HL-60 (cell line): ENCODE measurements around the gene PPL.

ENCODE experiments used
- DNase-seq, 2 experiments: peaks; one replicate each; pipeline ENCODE4 v3.0.0-alpha.2; 2010 to 2020; ENCODE audit warnings: low read depth in 1 of 2, low spot score in 1 of 2
- H3K27ac ChIP-seq: fragments of 250-450 bp; sonication (Bioruptor Pico); replicated peaks from 2 replicates; pipeline ENCODE4 v1.5.1; 2020; ENCODE audit warnings: mild to moderate bottlenecking, moderate library complexity
- H3K27me3 ChIP-seq: fragments of 250-450 bp; sonication (Bioruptor Pico); 2 replicates; pipeline ENCODE4 v1.5.1; 2021; ENCODE audit warnings: mild to moderate bottlenecking, moderate library complexity; ENCODE audit not compliant: insufficient read depth, poor library complexity, severe bottlenecking
- H3K4me3 ChIP-seq: replicated peaks from 2 replicates; pipeline ENCODE4 v1.5.1; 2011; ENCODE audit warnings: mild to moderate bottlenecking, control low read depth, low read length; ENCODE audit not compliant: insufficient read depth
- GABPA ChIP-seq: IDR thresholded peaks from 2 replicates; pipeline ENCODE4 v1.6.1; 2012; ENCODE audit warnings: low read depth
- POLR2AphosphoS5 ChIP-seq: IDR thresholded peaks from 2 replicates; pipeline ENCODE4 v1.6.1; 2012; ENCODE audit warnings: low read depth
- SPI1 ChIP-seq: IDR thresholded peaks from 2 replicates; pipeline ENCODE4 v1.6.1; 2012; ENCODE audit warnings: low read depth, mild to moderate bottlenecking, borderline replicate concordance
- TF ChIP-seq, protein P1 (sequence below): IDR thresholded peaks from one replicate; pipeline ENCODE4 v1.5.1; 2011; ENCODE audit warnings: low read length, control low read depth, inconsistent platforms; ENCODE audit not compliant: insufficient read depth
- TF ChIP-seq, protein P2 (sequence below): IDR thresholded peaks from 2 replicates; pipeline ENCODE4 v1.6.1; 2012; ENCODE audit warnings: low read depth; ENCODE audit not compliant: insufficient replicate concordance

Gene PPL

DNA sequence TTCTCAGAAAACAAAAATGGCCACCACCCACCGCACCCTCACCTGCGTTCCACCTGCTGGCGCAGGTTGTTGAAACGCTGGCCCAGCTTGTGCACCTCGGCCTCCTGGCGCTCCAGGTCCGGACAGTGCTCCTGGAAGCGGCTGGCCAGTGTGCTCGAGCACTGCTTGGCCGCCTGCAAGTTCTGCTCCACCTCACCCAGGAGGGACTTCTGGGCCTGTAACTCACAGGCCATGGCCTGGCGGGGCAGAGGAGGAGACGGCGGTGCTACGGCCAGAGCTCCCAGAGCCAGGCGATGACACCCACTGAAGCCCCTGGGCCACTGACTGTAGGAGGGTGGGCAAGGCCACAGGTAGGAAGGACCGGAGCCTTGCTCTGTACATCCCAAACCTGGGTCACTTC lies 46.3 kb downstream of the PPL start:
- no peak overlapping the region for H3K27ac ChIP-seq
- TF ChIP-seq GABPA: no peak
- TF ChIP-seq, protein P1, sequence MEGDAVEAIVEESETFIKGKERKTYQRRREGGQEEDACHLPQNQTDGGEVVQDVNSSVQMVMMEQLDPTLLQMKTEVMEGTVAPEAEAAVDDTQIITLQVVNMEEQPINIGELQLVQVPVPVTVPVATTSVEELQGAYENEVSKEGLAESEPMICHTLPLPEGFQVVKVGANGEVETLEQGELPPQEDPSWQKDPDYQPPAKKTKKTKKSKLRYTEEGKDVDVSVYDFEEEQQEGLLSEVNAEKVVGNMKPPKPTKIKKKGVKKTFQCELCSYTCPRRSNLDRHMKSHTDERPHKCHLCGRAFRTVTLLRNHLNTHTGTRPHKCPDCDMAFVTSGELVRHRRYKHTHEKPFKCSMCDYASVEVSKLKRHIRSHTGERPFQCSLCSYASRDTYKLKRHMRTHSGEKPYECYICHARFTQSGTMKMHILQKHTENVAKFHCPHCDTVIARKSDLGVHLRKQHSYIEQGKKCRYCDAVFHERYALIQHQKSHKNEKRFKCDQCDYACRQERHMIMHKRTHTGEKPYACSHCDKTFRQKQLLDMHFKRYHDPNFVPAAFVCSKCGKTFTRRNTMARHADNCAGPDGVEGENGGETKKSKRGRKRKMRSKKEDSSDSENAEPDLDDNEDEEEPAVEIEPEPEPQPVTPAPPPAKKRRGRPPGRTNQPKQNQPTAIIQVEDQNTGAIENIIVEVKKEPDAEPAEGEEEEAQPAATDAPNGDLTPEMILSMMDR: no peak
- TF ChIP-seq SPI1: no peak
- no peak for TF ChIP-seq POLR2AphosphoS5
- TF ChIP-seq, protein P2, sequence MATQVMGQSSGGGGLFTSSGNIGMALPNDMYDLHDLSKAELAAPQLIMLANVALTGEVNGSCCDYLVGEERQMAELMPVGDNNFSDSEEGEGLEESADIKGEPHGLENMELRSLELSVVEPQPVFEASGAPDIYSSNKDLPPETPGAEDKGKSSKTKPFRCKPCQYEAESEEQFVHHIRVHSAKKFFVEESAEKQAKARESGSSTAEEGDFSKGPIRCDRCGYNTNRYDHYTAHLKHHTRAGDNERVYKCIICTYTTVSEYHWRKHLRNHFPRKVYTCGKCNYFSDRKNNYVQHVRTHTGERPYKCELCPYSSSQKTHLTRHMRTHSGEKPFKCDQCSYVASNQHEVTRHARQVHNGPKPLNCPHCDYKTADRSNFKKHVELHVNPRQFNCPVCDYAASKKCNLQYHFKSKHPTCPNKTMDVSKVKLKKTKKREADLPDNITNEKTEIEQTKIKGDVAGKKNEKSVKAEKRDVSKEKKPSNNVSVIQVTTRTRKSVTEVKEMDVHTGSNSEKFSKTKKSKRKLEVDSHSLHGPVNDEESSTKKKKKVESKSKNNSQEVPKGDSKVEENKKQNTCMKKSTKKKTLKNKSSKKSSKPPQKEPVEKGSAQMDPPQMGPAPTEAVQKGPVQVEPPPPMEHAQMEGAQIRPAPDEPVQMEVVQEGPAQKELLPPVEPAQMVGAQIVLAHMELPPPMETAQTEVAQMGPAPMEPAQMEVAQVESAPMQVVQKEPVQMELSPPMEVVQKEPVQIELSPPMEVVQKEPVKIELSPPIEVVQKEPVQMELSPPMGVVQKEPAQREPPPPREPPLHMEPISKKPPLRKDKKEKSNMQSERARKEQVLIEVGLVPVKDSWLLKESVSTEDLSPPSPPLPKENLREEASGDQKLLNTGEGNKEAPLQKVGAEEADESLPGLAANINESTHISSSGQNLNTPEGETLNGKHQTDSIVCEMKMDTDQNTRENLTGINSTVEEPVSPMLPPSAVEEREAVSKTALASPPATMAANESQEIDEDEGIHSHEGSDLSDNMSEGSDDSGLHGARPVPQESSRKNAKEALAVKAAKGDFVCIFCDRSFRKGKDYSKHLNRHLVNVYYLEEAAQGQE: no peak

DNA sequence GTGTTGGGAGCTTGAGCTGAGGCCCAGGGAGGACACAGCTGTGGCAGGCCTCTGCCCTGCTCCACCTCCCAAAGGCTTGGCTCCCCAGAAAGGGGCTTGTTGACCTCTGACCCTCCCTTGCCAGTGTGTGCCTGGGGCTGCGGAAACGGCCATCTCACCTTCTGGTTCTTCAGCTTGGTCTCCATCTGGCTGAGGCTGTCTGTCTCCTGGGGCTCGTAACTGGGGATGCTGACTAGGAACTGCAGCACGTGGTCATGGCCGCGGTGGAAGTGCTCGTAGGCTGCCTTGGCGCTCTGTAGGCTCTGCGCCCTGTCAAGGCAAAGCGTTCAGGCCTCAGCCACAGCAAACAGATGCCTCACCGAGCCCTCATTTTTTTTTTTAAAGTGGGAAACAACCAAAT lies 46.9 kb downstream of the PPL start:
- no peak overlapping the region for H3K27ac ChIP-seq
- no peak for DNase-seq

More for the DNA sequence above, 46.3 kb downstream of the PPL start:
- Histone ChIP-seq H3K27me3 (no peaks in the 10 kb centered on the region), H3K4me3 (no peak overlapping the region)
- DNase-seq: no peak

DNA sequence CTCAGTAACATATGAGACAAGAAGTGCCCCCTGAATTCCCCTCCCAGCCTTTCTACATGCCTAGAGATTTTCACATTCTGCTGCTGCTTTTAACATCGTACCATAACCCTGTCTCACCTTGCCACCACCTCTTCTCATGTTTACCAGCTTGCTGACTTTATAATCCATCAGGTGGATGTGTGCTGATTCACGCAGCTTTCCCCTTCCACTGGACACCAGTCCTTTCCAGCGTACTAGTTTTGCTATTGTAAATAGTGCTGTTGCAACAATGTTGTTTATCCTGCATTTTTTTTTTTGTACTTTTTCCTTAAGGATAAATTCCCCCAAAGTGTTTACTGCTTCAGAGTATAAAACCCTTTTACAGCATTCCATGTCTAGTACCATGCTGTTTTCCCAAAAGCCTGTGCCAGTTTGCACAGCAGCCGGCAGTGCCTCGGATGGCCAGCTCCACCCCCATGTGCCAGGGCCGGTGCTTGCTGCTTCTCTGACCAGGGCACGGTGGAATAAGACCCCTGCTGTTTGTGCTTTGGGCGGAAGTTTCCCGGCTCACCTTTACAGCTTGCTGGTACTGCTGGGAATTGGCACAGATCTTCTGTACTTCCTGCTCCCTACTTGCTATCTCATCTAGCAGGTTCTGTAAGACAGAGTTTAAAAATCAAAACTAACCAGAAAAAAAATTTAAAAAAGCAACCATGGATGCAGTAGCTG lies 48.4 kb downstream of the PPL start:
- TF ChIP-seq POLR2AphosphoS5 (no peak), SPI1 (no peak), GABPA (no peak)
- TF ChIP-seq, protein P1: no peak
- TF ChIP-seq, protein P2: no peak
- Histone ChIP-seq H3K27ac (no peak overlapping the region), H3K27me3 (no peaks in the 10 kb centered on the region), H3K4me3 (no peak overlapping the region)
- no peak for DNase-seq

More for the DNA sequence above, 46.9 kb downstream of the PPL start:
- H3K27me3 ChIP-seq: no peaks in the 10 kb centered on the region
- H3K4me3 ChIP-seq: no peak overlapping the region
- no peak for TF ChIP-seq GABPA
- TF ChIP-seq, protein P1: no peak

DNA sequence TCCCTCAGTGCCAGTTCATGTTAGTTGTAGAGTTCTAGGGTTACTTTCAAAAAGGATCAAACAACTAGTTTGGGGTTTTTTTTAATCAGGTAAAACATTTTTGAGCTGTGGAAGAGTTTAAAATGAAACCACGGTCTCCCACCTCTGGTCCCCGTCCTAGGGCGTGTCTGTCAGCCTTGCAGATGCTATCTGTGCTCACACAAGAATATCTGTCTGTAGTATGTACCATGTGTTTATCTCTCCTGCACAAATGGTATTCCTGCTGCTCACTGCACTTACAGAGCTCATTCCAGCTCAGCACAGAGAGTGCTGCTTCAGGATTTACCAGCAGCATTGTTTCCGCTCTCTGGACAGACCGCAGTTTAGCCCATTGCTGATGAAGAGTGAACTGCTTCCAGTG lies 50.8 kb downstream of the PPL start:
- no peak overlapping the region for H3K27ac ChIP-seq
- no peak overlapping the region for H3K4me3 ChIP-seq
- TF ChIP-seq, protein P1: no peak
- no peak for TF ChIP-seq SPI1
- TF ChIP-seq GABPA: no peak
- TF ChIP-seq POLR2AphosphoS5: no peak
- TF ChIP-seq, protein P2: no peak
- DNase-seq: no peak
- no peaks in the 10 kb centered on the region for H3K27me3 ChIP-seq
